HG03571 (cell line): ENCODE measurements around the gene CAMK2B.
"Not testable (repeated sequence)": the region's sequence is repeated elsewhere in the genome, so short reads cannot be mapped to it uniquely, and the experiment has no call there.

Experiments used
- ATAC-seq: cut with Tn5 transposase; IDR thresholded peaks from one replicate; pipeline ENCODE4 v1.9.1; 2021; ENCODE audit not compliant: unreplicated experiment

CAMK2B gene

DNA sequence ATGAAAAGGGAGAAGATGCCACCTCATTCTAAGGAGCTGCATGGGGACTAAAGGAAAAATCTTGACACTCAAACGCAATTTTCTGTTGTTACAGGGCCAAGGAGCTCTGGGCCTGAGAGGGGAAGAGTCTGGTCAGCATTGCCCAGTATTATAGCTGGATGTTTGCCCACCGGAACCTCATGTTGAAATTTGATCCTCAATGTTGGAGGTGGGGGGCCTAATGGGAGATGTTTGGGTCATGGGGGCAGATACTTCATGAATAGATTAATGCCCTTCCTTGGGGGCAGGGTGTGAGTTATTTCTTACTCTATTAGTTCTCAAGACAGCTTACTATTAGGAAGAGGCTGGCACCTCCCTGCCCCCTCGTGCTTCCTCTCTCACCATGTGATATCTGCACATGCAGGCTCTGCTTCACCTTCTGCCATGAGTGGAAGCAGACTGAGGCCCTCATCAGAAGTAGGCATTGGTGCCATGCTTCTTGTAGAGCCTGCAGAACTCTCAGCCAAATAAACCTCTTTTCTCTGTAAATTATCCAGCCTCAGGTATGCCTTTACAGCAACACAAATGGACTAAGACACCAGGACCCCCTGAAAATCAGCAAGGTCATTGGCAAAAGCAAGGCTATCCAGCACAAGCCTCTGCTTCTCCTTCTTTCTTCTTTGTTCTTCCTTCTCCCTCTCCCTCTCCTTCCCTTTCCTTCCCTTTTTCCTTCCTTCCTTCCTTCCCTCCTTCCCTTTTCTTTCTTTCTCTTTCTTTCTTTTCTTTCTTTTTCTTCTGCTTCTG lies 151.3 kb downstream of the CAMK2B start:
- ATAC-seq, result no peak

GRCh38 chr7:44172803-44173424 lies 152.5 kb downstream of the CAMK2B start:
- no peak for ATAC-seq

DNA sequence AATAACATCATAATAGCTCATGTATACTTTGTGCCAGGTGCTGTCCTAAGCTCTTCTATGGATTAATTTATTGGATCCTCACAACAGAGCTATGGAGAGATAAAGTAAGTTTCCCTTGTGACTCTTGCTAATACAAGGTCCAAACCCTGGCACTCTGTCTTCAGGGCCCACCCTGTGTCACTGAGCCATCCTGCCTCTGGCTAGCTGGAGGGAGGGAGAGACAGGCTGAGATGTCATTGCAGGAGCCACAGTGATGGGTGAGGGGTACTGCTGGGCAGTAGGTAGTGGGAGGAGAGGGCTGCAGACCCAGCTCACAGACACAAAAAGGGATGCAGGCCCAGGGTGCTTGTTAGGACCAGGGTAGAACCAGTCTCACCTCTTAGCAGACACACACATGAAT lies 153.0 kb downstream of the CAMK2B start:
- ATAC-seq, result no peak

DNA sequence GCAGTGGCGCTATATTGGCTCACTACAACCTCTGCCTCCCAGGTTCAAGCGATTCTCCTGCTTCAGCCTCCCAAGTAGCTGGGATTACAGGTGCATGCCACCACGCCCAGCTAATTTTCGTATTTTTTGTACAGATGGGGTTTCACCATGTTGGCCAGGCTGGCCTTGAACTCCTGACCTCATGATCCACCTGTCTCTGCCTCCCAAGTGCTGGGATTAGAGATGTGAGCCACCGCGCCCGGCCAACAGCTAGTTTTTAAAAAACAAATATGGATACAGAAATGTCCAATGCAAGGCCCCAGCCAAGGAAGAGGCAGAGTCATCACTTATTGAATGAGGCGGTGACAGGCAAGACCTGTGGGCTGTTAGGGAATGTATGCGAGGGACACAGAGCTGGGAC lies 153.5 kb downstream of the CAMK2B start:
- ATAC-seq, result not testable (repeated sequence)

GRCh38 chr7:44167920-44168319 lies 157.5 kb downstream of the CAMK2B start:
- ATAC-seq, result no peak
